ENCODE measurements around the gene NBEA.

NBEA gene

GRCh38 chr13:35514061-35514477, 572.0 kb downstream of the NBEA start:
- no peak overlapping the region for H2BK12ac ChIP-seq (ENCODE audit: low read length)
- H4K8ac ChIP-seq (ENCODE audit: low read depth, low read length): no peak overlapping the region
- no CpG with 5 or more reads among the region's 7 CpGs for WGBS, 2 donors (ENCODE audit: extremely low coverage in 2 of 2, insufficient read length in 2 of 2, insufficient replicate concordance in 1 of 2)
- peaks cover 0 to 3% of the 10 kb centered on the region in 2 donors for H3K9me3 ChIP-seq (replicated peaks in 1 of 2; ENCODE audit: control insufficient read depth in 2 of 2, insufficient read depth in 1 of 2, low read depth in 1 of 2, low read length in 2 of 2)
- no peak overlapping the region for H2AK5ac ChIP-seq (ENCODE audit: low read depth, low read length)
- no peaks in the 10 kb centered on the region for H3K79me1 ChIP-seq (ENCODE audit: low read depth, low read length)
- no peak overlapping the region for H2BK15ac ChIP-seq (ENCODE audit: low read length)
- peaks cover 0 to 4% of the 10 kb centered on the region in 2 donors for H3K4me1 ChIP-seq (ENCODE audit: control insufficient read depth in 2 of 2, insufficient read depth in 1 of 2, low read depth in 1 of 2, low read length in 2 of 2)
- H3K4ac ChIP-seq (ENCODE audit: low read length): no peak overlapping the region
- no peaks in the 10 kb centered on the region for H3K27me3 ChIP-seq (ENCODE audit: control insufficient read depth in 3 of 3, insufficient read depth in 3 of 3, low read depth in 1 of 3, low read length in 3 of 3)
- no peak overlapping the region for H3K4me3 ChIP-seq (ENCODE audit: low read length in 2 of 2)
- H2AFZ ChIP-seq (ENCODE audit: low read length): no peak overlapping the region
- no peak overlapping the region for H3K4me2 ChIP-seq (ENCODE audit: insufficient read depth, low read length, poor library complexity, severe bottlenecking)
- H3K14ac ChIP-seq (ENCODE audit: low read length): no peak overlapping the region
- no peak overlapping the region for H3K23ac ChIP-seq (ENCODE audit: low read depth, low read length, poor library complexity)
- H2BK120ac ChIP-seq (ENCODE audit: low read depth, low read length): no peak overlapping the region
- H2BK5ac ChIP-seq (ENCODE audit: low read length): no peak overlapping the region
- no peak overlapping the region for H3K27ac ChIP-seq (replicated peaks; ENCODE audit: low read length)
- no peak overlapping the region for H3K9ac ChIP-seq (ENCODE audit: low read depth, low read length, poor library complexity)
- no peak overlapping the region for H3K18ac ChIP-seq (ENCODE audit: low read length)
- no peak overlapping the region for H4K91ac ChIP-seq (ENCODE audit: low read depth, low read length, poor library complexity)
- DNase-seq (ENCODE audit: low spot score): no peak
- H3K36me3 ChIP-seq (replicated peaks in 1 of 2; ENCODE audit: control insufficient read depth in 2 of 2, insufficient read depth in 2 of 2, low read length in 2 of 2): no peaks in the 10 kb centered on the region

GRCh38 chr13:35514801-35515502, 572.9 kb downstream of the NBEA start:
- Histone ChIP-seq H3K9me3 (replicated peaks in 1 of 2; ENCODE audit: control insufficient read depth in 2 of 2, insufficient read depth in 1 of 2, low read depth in 1 of 2, low read length in 2 of 2) (peaks cover 0 to 3% of the 10 kb centered on the region in 2 donors), H3K79me1 (ENCODE audit: low read depth, low read length) (no peaks in the 10 kb centered on the region), H4K8ac (ENCODE audit: low read depth, low read length) (no peak overlapping the region)

GRCh38 chr13:35518337-35518946, 576.4 kb downstream of the NBEA start:
- H2BK120ac ChIP-seq (ENCODE audit: low read depth, low read length): no peak overlapping the region
- H3K27ac ChIP-seq (replicated peaks; ENCODE audit: low read length): no peak overlapping the region
- H2BK12ac ChIP-seq (ENCODE audit: low read length): no peak overlapping the region
- no peaks in the 10 kb centered on the region for H3K79me1 ChIP-seq (ENCODE audit: low read depth, low read length)
- H4K8ac ChIP-seq (ENCODE audit: low read depth, low read length): no peak overlapping the region
- H3K27me3 ChIP-seq (ENCODE audit: control insufficient read depth in 3 of 3, insufficient read depth in 3 of 3, low read depth in 1 of 3, low read length in 3 of 3): no peaks in the 10 kb centered on the region
- H2BK5ac ChIP-seq (ENCODE audit: low read length): no peak overlapping the region
- no peak overlapping the region for H2AFZ ChIP-seq (ENCODE audit: low read length)
- H3K9me3 ChIP-seq (replicated peaks in 1 of 2; ENCODE audit: control insufficient read depth in 2 of 2, insufficient read depth in 1 of 2, low read depth in 1 of 2, low read length in 2 of 2): peaks cover 2 to 3% of the 10 kb centered on the region in 2 donors
- no peak overlapping the region for H4K91ac ChIP-seq (ENCODE audit: low read depth, low read length, poor library complexity)
- H3K9ac ChIP-seq (ENCODE audit: low read depth, low read length, poor library complexity): no peak overlapping the region
- no peak overlapping the region for H2AK5ac ChIP-seq (ENCODE audit: low read depth, low read length)
- H3K4me3 ChIP-seq (ENCODE audit: low read length in 2 of 2): no peak overlapping the region
- no peak overlapping the region for H3K14ac ChIP-seq (ENCODE audit: low read length)
- no peak for DNase-seq (ENCODE audit: low spot score)
- no peak overlapping the region for H3K23ac ChIP-seq (ENCODE audit: low read depth, low read length, poor library complexity)
- no peaks in the 10 kb centered on the region for H3K36me3 ChIP-seq (replicated peaks in 1 of 2; ENCODE audit: control insufficient read depth in 2 of 2, insufficient read depth in 2 of 2, low read length in 2 of 2)
- peaks cover 0 to 4% of the 10 kb centered on the region in 2 donors for H3K4me1 ChIP-seq (ENCODE audit: control insufficient read depth in 2 of 2, insufficient read depth in 1 of 2, low read depth in 1 of 2, low read length in 2 of 2)
- no peak overlapping the region for H3K4me2 ChIP-seq (ENCODE audit: insufficient read depth, low read length, poor library complexity, severe bottlenecking)
- no peak overlapping the region for H2BK15ac ChIP-seq (ENCODE audit: low read length)
- H3K18ac ChIP-seq (ENCODE audit: low read length): no peak overlapping the region
- no CpG with 5 or more reads among the region's 5 CpGs for whole genome bisulfite sequencing, 2 donors (ENCODE audit: extremely low coverage in 2 of 2, insufficient read length in 2 of 2, insufficient replicate concordance in 1 of 2)
- H3K4ac ChIP-seq (ENCODE audit: low read length): no peak overlapping the region

More at GRCh38 chr13:35514801-35515502, 572.9 kb downstream of the NBEA start:
- Histone ChIP-seq H3K4me3 (ENCODE audit: low read length in 2 of 2) (no peak overlapping the region), H2BK15ac (ENCODE audit: low read length) (no peak overlapping the region), H3K23ac (ENCODE audit: low read depth, low read length, poor library complexity) (no peak overlapping the region), H3K27ac (replicated peaks; ENCODE audit: low read length) (no peak overlapping the region), H3K27me3 (ENCODE audit: control insufficient read depth in 3 of 3, insufficient read depth in 3 of 3, low read depth in 1 of 3, low read length in 3 of 3) (no peaks in the 10 kb centered on the region), H3K4me2 (ENCODE audit: insufficient read depth, low read length, poor library complexity, severe bottlenecking) (no peak overlapping the region), H3K14ac (ENCODE audit: low read length) (no peak overlapping the region), H3K18ac (ENCODE audit: low read length) (no peak overlapping the region), H3K36me3 (replicated peaks in 1 of 2; ENCODE audit: control insufficient read depth in 2 of 2, insufficient read depth in 2 of 2, low read length in 2 of 2) (no peaks in the 10 kb centered on the region), H2AK5ac (ENCODE audit: low read depth, low read length) (no peak overlapping the region), H2AFZ (ENCODE audit: low read length) (no peak overlapping the region), H2BK12ac (ENCODE audit: low read length) (no peak overlapping the region), H2BK120ac (ENCODE audit: low read depth, low read length) (no peak overlapping the region), H3K9ac (ENCODE audit: low read depth, low read length, poor library complexity) (no peak overlapping the region), H4K91ac (ENCODE audit: low read depth, low read length, poor library complexity) (no peak overlapping the region), H2BK5ac (ENCODE audit: low read length) (no peak overlapping the region), H3K4ac (ENCODE audit: low read length) (no peak overlapping the region), H3K4me1 (ENCODE audit: control insufficient read depth in 2 of 2, insufficient read depth in 1 of 2, low read depth in 1 of 2, low read length in 2 of 2) (peaks cover 0 to 4% of the 10 kb centered on the region in 2 donors)
- WGBS, 2 donors (ENCODE audit: extremely low coverage in 2 of 2, insufficient read length in 2 of 2, insufficient replicate concordance in 1 of 2): no CpG with 5 or more reads among the region's 6 CpGs
- no peak for DNase-seq (ENCODE audit: low spot score)

GRCh38 chr13:35524171-35524570, 582.1 kb downstream of the NBEA start:
- Histone ChIP-seq H3K18ac (ENCODE audit: low read length) (no peak overlapping the region), H3K4ac (ENCODE audit: low read length) (no peak overlapping the region), H2BK12ac (ENCODE audit: low read length) (no peak overlapping the region), H3K9ac (ENCODE audit: low read depth, low read length, poor library complexity) (no peak overlapping the region), H3K9me3 (replicated peaks in 1 of 2; ENCODE audit: control insufficient read depth in 2 of 2, insufficient read depth in 1 of 2, low read depth in 1 of 2, low read length in 2 of 2) (peaks cover 0 to 2% of the 10 kb centered on the region in 2 donors), H2BK120ac (ENCODE audit: low read depth, low read length) (no peak overlapping the region), H3K27ac (replicated peaks; ENCODE audit: low read length) (no peak overlapping the region), H4K8ac (ENCODE audit: low read depth, low read length) (no peak overlapping the region), H3K4me2 (ENCODE audit: insufficient read depth, low read length, poor library complexity, severe bottlenecking) (no peak overlapping the region), H2AK5ac (ENCODE audit: low read depth, low read length) (no peak overlapping the region), H3K4me1 (ENCODE audit: control insufficient read depth in 2 of 2, insufficient read depth in 1 of 2, low read depth in 1 of 2, low read length in 2 of 2) (no peaks in the 10 kb centered on the region), H3K4me3 (ENCODE audit: low read length in 2 of 2) (no peak overlapping the region), H3K36me3 (replicated peaks in 1 of 2; ENCODE audit: control insufficient read depth in 2 of 2, insufficient read depth in 2 of 2, low read length in 2 of 2) (no peaks in the 10 kb centered on the region), H3K23ac (ENCODE audit: low read depth, low read length, poor library complexity) (no peak overlapping the region), H2AFZ (ENCODE audit: low read length) (no peak overlapping the region), H2BK15ac (ENCODE audit: low read length) (no peak overlapping the region), H2BK5ac (ENCODE audit: low read length) (no peak overlapping the region), H4K91ac (ENCODE audit: low read depth, low read length, poor library complexity) (no peak overlapping the region), H3K14ac (ENCODE audit: low read length) (no peak overlapping the region), H3K79me1 (ENCODE audit: low read depth, low read length) (no peaks in the 10 kb centered on the region), H3K27me3 (ENCODE audit: control insufficient read depth in 3 of 3, insufficient read depth in 3 of 3, low read depth in 1 of 3, low read length in 3 of 3) (no peaks in the 10 kb centered on the region)
- DNase-seq (ENCODE audit: low spot score): no peak
- no CpG with 5 or more reads among the region's 3 CpGs for WGBS, 2 donors (ENCODE audit: extremely low coverage in 2 of 2, insufficient read length in 2 of 2, insufficient replicate concordance in 1 of 2)
